Stimulated activated CD4-positive, alpha-beta T cell treated with anti-CD3 and anti-CD28 coated beads, Interleukin-4, amount 100 ng/mL, for 24 hours (primary cell): ENCODE measurements around the gene PAK4.

Experiments used
- DNase-seq: peaks from one replicate; pipeline ENCODE4 v3.0.0-alpha.2; 2020

PAK4 gene

DNA sequence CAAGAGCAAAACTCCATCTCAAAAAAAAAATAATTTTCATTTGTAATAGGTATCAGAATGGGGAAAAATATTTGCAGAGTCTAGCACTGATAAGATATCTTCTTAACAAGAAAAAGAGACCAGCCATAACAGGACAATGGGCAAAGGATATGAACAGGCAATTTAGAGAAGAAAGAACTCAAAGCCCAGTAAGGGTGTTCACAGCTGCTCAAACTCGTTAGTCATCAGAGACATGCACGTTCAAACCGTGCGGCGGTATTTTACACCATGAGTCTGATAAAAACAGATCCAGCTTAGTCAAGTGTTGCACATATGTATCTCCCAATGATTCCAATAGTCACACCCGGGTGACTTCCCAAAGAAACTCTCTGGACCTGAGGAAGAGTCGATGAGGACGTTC is 57.5 kb downstream of the PAK4 start:
- DNase-seq, result no peak

DNA sequence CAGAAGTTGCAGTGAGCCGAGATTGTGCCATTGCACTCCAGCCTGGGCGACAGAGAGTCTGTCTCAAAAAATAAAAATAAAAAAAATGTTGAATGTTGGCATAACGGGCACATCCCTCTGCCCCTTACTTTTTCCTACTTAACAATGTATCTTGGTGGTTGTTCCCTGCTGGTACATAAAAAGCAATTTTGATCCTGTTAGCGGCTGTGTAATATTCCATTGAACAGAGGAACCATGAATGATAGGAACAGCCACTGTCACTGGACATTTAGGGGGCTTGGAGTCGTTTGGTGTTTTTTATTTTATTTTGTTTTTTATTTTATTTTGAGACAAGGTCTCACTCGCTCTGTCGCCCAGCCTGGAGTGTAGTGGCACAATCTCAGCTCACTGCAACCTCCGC is 60.8 kb downstream of the PAK4 start:
- no peak for DNase-seq

DNA sequence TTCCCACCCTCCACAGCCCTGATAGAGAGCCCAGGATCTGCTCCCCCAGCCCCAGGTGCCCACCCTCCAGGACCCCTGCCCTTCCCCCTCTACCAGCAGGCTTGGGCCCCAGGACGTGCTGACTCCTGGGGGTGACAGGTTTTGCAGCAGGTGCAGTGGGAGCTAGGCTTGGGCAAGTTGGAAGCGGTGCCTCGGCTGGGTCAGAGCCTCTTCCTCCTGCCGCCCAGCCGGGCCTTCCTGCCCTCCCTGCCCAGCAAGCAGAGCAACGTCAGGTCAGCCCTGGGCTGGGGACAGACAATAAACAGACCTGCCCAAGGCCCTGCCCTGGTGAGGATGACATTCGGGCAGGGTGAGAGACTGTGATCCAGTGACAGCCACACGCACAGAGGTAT is 62.0 kb downstream of the PAK4 start:
- no peak for DNase-seq

DNA sequence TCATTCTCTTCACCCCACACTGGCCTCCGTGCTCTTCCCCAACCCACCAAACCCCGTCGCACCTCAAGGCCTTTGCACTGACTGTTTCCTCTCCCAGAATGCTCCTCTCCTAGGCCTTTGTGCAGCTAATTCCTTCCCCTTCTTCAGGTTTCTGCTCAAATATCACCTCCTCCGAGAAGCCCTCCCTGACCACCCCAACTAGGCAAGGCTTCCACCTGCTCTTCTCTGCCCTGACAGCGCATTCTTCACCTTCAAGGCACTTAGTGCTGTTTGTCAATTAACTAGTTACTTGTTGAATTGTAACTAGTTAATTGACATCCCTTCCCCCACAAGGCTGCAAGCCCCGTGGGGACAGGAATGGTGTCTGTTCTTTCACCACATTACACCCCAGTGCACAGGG is 63.4 kb downstream of the PAK4 start:
- no peak for DNase-seq

DNA sequence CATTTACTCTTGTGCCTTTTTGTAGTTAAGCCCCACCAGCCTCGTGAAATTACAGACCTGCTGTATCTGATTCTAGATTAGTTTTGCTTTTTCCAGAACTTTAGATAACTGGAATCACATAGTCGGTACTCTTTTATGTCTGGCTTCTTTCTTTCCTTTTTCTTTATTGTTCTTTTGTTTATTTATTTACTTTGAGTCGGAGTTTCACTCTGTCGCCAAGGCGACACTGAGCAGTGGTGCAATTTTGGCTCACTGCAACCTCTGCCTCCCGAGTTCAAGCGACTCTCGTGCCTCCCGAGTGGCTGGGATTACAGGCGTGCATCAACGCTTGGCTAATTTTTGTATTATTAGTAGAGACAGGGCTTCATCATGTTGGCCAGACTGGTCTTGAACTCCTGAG is 65.2 kb downstream of the PAK4 start:
- DNase-seq, result no peak

DNA sequence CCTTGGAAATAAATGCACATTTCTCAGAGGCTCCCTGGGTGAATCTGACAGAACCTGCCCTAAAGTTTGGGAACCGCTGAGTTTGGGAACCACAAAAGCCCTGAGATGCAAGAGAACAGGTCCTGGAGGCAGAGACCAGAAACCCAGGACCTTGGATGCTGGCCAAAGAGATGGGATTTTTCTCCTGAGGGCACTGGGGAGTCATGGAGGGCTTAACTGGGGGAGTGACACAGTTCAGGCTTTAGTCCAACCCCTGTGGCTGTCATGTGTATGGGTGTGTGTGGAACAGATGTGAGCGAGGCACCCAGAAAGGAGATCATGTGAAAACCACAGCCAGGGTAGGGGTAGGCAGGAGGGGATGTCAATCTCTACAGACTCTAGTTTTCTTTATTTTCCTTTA is 67.3 kb downstream of the PAK4 start:
- no peak for DNase-seq

DNA sequence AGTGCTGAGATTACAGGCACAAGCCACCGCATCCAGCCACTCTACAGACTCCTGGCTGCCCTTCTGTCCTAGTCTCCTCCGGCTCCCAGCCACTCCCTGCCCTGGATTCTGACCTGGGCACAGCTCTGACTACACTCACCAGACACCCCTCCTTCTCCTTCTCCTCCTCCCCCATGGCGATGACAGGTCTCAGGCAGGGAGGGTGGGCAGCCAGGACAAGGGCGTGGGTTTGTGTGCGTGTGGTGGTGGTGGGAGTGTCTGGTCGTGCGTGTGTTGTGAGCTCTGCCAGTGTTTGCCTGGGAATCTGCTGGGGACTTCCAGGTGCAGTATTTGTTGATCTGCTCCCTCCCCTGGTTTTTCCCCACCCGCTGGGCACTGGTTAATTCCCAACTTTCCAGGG is 68.2 kb downstream of the PAK4 start:
- no peak for DNase-seq

DNA sequence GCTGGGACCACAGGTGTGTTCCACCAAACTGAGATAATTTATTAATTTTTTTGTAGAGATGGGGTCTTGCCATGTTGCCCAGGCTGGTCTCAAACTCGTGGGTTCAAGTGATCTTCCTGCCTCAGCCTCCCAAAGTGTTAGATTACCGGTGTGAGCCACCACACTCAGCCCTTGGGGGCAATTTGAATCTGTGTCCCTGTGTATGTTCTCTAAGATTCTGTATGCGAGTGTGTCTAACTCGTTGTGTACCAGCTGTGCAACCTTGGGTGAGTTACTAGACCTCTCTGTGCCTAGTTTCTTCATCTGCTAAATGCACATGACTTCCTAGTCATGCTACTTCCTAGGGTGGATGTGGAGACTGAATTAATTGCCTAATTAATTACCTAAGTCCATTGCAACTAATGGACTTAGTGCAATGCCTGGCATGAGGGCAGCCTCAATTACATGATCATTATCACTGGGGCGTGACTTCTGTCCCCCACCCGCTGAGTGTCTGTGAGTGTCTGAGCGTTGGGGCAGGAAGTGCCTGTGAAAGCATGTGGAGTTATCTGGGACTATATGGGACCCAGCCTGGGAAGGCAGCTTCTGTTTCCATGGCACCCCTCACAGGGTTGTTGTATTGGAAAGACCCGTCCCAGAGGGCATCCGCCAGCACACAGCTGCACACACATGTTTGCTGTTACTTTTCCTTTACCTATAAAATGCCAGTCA is 69.4 kb downstream of the PAK4 start:
- no peak for DNase-seq

DNA sequence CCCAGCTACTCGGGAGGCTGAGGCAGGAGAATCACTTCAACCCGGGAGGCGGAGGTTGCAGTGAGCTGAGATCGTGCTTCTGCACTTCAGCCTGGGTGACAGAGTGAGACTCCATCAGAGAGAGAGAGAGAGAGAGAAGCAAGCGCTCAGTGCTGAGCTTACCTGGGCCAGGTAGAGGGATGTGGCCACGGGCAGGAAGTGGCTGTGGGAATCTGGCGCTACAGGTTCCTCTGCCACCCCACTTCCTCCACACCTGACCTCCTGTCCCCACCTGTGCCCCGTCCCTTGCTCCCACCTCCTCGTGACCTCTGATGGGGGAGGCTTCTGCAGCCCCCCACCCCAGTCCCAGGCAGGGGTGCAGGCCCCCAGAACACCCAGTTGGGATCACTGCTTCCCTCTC is 70.2 kb downstream of the PAK4 start:
- DNase-seq, result no peak

DNA sequence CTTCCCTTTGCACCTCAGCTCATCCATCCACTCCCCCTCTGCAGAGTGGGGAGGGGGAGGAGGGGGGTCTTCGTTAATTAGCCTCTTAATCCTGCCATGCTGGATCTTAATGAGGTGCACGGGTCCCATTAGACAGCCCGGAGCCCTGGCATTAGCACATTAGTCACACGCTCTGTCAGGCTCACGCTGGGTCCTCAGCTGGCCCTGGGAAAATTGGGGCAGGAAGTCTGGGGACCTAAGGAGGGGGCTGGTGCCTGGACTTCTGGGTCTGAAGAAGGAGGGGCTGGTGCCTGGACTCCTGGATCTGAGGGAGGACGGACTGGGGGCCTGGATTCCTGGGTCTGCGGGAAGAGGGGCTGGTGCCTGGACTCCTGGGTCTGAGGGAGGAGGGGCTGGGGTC is 70.7 kb downstream of the PAK4 start:
- no peak for DNase-seq

DNA sequence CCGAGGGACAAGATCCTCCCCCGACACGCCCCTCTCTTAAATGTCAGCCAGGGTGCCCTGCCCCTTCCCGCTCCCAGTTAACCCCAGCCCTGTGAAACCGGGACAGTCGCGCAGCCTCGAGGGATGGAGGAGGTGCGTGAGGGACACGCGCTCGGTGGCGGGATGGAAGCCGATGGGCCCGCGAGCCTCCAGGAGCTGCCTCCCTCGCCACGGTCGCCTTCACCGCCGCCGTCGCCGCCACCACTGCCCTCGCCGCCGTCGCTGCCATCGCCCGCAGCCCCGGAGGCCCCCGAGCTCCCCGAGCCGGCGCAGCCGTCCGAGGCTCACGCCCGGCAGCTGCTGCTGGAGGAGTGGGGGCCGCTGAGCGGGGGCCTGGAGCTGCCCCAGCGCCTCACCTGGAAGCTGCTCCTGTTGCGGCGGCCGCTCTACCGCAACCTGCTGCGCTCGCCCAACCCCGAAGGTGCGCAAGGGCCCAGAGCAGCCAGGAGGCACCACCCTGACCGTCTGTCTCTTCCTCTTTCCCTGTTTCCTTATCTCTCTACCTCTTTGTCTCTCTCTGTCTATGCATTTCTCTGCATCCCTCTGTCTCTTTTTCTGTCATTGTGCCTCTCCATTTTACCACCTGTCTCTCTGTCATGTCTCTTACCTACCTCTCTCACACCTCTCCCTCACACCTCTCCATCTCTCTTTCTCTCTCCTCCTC is 71.4 kb downstream of the PAK4 start, which contains the start of gene NCCRP1:
NCCRP1 (plus strand) TSS at position 105 of the 703 bp plus-strand sequence; CDS start at position 124, 19 bp downstream.
- no peak for DNase-seq

DNA sequence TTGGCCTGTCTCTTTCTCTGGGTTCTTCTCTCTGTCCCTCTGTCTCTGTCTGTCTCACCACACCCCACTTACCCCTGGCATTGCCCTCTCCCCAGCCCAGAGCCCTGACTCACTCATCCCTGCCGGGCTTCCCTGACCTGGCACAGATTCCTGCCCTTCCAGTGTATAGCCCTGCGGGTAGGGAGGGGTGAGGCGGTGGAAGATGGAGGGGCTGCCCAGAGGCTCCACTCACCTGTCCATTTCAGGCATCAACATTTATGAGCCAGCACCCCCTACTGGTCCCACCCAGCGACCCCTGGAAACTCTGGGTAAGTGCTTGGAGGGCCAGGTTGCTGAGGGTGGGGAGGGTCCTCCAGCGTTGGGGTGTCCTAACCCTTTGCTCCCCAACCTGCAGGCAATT is 72.2 kb downstream of the PAK4 start:
- no peak for DNase-seq

DNA sequence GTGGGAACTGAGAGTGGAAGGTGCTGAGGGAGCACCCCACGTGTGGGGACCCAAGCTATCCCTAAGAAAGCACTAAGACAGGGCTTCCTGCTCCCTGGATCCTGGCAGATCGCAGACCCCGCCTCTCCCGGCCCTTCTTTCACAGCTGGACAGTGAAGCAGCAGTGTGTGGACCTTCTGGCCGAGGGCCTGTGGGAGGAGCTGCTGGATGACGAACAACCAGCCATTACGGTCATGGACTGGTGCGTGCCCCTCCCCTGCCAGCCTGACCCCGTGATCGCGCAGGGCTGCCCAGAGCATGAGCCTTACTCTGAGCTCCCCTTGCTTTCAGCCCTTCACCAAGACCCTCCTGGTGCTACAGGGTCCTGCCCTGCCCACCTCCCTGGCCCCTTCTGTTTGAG is 73.4 kb downstream of the PAK4 start:
- DNase-seq, result no peak

DNA sequence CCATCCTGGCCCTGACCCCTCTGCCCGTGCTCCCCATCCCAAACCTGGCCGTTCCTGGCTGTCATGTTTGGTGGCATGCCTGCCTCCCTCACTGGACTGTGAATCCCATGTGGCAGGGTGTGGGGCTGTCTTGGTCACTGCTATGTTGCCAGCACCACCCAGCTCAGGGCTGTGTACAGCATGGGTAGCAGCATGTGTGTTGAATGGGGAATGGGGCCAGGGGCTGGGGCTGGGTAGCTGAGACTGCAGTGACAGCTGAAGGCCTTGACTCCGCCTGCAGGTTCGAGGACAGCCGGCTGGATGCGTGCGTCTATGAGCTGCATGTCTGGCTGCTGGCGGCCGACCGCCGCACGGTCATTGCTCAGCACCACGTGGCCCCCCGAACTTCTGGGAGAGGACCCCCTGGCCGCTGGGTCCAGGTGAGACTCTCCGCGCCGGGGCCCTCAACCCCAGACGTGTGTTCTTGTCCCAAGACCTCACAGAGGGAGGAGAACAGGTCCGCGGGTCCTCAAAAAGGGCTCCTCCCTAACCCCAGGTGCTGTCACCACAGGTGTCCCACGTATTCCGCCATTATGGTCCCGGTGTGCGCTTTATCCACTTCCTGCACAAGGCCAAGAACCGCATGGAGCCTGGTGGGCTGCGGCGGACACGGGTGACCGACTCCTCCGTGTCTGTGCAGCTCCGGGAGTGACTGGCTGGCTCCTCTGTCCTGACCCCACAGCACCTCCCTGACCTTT is 74.6 kb downstream of the PAK4 start:
- no peak for DNase-seq

DNA sequence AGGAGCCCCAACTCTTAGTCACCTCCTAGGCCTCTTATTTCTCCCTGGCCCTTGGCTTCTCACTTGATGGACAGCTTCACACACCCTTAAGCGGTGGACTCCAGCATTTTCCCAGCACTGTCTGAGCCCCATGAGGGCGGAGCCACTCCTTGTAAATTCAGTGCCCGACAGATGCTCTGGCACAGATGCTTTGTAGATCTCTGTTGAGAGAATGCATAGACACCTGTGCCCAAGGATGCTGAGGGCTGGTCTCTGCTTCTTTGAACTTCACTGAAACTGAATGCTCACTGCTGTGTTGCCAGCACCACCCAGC is 75.2 kb downstream of the PAK4 start:
- DNase-seq, result no peak

DNA sequence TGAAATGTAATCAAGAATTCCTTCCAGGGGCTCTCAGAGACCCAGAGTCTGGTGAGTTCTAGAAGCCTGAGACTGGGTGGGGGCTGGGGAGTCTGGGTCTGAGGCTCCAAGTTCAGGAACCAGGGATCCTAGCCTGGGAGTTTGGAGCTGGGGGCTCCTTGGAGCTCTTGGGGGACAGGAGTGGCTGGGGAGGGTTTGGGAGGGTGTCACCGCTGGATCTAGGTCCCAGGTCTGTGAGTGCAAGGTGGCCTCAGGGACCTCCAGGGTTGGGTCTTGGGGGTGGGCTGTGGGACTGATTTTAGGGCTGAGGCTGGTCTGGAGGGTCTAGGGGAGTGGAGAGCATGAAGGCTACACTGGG is 77.4 kb downstream of the PAK4 start:
- DNase-seq, result no peak

DNA sequence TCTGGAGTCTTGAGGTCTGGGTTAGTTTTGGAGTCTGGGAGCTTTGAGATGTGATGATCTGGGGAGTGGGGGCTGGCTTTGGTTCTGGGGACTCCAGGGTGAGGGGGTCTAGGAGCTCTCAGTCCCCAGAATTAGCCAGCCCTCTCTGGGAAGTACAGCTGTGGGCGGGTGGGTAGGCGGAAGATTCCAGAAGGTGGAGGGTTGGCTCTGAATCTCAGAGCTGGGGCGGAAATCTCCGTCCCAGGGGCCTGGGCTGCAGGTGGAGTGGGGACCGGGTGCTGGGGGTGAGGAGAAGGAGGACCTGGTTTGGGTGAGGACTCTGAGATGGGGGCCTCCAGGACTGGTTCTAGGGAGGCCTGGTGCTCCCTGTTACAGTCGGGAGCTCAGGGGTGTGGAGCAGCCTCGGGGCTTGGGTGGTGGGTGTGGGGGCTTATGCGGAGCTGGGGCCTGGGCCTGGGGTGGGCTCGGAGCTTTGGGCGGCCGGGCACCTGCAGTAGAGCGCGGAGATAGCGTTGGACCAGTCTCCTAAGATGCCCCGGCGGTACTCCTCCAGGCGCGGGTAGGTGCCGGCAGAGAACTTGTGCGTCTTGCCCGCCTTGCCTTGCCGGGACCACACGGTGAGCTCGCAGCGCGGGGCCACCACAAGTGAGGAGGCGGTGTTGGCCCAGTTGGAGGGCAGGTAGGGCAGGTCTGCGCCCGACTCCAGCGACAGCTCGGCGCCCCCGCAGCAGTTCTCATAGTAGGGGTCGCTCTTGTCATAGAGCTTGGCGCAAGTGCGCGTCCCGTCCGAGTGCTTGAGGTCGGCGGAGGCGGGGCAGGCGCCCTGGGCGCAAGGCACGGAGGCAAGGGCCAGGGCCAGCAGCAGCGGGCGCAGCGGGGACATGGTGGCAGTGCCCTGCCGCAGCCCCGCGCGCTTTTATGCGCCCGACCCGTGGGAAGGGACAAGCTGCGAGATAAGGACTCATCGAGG is 78.1 kb downstream of the PAK4 start, which contains the start of gene SYCN:
SYCN (minus strand) TSS at position 892 of the 970 bp plus-strand sequence; CDS start at position 883, 9 bp downstream.
- no peak for DNase-seq

DNA sequence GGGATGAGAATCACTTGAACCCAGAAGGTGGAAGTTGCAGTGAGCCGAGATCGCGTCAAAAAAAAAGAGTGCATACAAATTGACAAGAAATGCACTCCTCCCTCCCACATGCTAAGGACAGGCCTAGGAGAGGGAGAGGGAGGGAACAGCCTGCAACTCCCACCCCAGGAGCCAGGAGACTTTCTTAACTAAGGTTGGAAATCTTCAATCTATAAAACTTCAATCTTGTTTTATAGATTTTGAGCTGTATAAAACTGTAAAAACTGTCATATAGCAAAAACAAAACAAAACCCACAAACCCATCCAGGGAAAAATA is 79.8 kb downstream of the PAK4 start:
- no peak for DNase-seq

DNA sequence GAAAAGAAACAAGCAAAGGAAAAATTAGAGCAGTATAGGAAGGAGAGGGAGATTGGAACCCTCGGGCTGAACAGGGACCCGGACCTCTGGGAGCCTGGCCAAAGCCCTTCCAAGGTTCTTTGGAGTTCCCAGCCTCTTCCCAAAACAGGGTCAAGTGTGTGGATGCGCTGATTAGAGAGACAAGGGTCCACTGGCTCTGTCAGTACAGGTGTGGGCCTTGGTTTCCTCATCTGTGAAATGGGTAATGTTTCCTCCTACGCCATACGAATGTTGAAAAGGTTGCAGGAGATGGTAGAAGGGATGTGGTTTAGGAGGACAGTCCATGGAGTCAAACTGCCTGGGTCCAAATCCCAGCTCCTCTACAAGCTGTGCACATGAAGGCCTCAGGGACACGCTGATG is 80.5 kb downstream of the PAK4 start:
- no peak for DNase-seq

DNA sequence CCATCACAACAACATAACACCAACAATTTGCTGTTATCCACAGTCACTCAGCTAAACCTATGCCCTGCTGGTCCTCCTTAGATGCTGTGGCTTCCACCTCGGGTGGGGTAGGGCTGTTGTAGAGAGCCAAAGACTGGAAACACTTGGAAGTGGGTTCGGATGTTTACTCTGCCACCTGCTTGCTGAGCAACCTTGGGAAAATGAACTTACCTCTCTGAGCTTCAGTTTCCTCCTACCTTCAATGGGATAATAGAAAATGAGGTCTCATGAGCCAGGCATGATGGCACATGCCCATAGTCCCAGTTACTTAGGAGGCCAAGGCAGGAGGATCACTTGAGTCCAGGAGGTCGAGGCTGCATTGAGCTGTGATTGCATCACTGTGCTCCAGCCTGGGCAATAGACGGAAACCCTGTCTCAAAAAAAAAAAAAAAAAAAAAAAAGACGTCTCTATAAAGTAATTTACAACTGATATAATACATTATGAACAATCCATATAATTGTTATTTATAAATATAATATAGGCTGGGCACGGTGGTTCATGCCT is 81.8 kb downstream of the PAK4 start:
- DNase-seq, result no peak

DNA sequence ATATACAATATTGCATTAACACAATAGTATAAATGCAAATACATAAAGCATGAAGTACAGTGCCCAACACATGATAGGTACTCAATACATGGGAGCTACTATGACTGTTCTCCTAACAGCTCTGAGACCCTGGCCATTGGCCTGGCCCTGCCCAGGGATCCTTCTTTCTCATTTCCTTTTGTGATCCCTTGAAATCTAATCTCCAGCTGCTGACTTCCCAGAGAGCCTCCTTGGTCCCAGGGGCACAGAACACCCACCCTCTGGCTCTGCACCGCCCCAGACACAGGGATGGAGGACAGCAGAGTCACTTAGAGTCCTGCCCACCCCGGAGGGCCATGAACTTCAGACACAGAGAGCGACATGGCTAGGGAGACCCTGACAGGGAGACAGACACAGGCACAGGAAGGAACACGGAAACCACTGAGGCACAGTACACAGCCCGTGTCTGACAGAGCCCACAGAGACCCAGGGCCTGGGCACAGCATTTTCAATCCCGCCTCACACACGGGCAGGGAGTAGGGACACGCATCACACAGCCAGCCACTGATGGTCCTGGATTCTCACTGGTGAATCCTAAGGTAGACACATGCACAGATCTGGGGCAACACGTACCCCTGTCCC is 82.7 kb downstream of the PAK4 start:
- DNase-seq, result no peak

DNA sequence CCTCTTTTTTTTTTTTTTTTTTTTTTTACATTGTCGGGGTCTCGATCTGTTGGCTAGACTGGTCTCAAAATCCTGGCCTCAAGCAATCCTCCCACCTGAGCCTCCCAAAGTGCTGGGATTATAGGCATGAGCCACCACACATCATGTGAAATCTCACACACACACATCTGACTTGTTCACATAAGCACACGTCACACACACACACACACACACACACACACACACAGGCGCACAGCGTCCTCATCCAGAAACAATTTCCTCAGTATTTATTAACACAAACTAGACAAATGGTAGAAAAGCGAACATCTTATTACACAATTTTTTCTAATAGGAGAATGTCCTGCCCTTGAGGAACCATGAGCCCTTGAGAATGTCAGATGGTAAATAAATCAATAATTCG is 83.6 kb downstream of the PAK4 start:
- no peak for DNase-seq
